HG03103 (cell line): Measurements from ENCODE around the gene FBXO24.
"Not testable (repeated sequence)": the region's sequence is repeated elsewhere in the genome, so short reads cannot be mapped to it uniquely, and the experiment has no call there.

Experiments used
- ATAC-seq: cut with Tn5 transposase; IDR thresholded peaks from one replicate; pipeline ENCODE4 v1.9.1; 2021; ENCODE audit warnings: low read depth; ENCODE audit not compliant: unreplicated experiment

Gene FBXO24

GRCh38 chr7:100559127-100559526, 27.0 kb upstream of the FBXO24 start:
- no peak for ATAC-seq

GRCh38 chr7:100561491-100562194, 24.5 kb upstream of the FBXO24 start:
- no peak for ATAC-seq

DNA sequence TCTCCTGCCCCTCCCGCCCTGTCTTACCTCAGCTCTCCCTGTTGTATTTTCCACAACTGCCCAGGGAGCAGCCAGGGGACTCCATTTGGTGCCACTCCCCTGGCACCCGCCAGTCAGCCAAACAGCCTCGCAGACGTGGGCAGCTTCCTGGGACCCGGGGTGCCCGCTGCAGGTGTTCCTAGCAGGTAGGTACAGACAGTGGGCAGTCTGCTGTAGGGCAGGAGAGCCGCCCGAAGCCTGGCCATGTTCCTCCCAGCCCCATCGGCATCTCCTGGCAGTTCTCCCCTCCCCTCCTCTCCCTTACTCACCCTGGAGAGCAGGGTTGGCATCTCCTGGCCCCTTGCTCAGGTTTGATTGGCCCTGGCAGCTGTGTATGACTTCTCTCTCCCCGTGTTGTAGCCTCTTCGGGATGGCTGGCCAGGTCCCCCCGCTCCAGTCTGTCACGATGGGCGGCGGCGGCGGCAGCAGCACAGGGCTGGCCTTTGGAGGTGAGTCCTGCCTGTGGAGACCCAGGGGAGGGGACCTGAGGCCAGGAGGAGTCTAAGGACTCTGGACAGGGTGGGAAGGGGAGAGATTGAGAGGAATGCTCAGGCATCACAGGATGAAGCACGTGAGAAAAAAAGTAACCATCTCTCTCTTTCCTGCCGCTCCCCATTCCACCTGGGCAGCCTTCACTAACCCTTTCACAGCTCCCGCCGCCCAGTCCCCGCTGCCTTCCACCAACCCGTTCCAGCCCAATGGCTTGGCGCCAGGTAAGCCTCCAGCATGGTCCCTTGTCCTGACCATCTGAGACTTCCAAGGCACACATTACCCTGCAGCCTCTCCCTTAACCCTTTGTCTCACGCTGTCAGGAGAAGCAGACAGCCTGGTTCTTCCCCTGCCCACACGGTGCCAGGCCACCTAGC, 23.7 kb upstream of the FBXO24 start:
- ATAC-seq = no peak

DNA sequence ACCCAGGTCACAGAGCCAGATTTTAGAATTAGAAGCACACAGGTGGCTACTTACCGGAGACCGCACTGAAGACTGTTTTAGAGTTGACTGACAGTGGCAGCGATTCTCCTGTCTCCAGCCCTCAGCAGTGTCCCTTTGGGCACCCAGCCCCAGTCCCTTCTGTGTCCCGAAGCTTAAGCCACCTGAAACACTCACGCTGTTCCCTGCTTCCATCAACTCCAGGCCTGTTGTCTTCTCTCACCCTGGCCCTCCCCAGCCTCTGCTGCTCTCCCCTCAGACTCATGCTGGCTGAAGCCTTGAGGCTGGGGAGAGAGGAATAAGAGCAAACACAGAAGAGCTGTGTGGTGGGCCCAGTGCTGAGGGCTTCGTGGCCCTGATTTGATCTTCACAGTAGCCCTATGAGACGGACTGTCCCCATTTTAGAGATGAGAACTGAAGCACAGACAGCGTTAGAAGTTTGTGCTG, 23.0 kb upstream of the FBXO24 start:
- ATAC-seq = no peak

DNA sequence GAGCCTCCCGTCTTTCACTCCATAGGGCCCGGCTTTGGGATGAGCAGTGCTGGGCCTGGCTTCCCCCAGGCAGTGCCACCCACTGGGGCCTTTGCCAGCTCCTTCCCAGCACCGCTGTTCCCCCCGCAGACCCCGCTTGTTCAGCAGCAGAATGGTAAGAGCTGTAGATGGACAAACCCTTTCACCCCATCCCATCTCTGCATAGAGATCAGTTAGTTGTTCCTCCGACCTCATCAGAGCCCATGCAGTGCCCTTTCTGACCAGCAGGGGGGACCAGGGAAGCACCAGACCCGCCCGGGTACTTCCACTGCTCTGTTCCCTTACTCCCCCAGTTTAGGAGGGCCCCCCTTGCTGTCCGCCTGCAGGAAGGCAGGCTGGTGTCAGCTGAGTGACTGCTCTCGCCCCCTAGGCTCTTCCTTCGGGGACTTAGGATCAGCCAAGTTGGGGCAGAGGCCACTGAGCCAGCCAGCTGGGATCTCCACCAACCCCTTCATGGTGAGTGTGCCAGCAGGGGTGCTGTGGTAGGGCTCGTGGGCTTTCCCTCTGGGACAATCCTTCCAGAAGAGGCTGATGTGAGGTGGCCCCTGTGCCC, 22.2 kb upstream of the FBXO24 start:
- no peak for ATAC-seq

GRCh38 chr7:100564405-100564804, 21.7 kb upstream of the FBXO24 start:
- ATAC-seq = not testable (repeated sequence)

DNA sequence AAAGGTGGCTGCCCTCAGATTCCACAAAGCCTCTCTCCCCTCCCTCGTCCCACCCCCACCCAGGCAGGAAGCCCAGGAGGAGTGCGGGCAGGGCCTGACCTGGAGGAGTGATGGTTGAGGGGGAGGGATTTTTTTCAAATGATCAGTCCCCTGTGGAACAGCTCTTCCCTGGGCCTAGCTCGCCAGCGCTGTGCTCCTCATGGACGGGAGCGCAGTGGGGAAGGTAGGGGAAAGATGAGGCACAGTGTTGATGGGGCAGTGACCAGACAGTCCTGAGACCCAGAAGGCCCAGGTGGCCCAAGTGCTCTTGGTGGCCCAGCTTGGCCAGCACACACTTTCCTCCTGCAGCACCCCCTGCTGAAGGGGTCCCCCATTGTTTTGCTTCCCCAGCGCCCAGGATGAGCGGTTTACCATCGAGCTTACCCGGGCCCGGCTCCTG, 21.0 kb upstream of the FBXO24 start:
- no peak for ATAC-seq

DNA sequence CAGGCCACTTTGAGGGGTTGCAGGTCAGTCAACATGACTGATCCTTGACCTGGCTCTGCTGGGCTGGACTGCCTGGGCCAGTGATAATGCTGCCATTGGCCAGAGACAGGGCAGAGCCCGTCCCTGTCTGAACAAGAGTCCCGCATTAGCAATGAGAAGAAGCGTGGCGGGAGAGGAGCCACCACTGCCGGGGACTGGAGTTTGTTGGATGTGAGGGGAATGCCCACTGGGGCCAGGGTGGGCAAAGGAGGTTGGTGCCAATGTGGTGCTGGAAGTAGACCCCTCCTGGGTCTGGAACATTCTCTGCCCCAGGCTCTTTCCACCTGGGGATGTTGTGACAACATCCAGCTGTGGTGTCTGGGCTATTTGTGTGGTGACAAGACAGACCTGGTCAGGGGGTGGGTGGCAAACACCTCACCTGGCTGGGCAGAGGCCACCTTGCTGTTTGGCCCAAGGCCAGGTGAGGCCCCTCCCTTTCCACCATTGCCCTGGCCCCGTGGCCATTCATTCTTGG, 20.1 kb upstream of the FBXO24 start:
- ATAC-seq = no peak

GRCh38 chr7:100567031-100567730, 18.9 kb upstream of the FBXO24 start:
- ATAC-seq = no peak

DNA sequence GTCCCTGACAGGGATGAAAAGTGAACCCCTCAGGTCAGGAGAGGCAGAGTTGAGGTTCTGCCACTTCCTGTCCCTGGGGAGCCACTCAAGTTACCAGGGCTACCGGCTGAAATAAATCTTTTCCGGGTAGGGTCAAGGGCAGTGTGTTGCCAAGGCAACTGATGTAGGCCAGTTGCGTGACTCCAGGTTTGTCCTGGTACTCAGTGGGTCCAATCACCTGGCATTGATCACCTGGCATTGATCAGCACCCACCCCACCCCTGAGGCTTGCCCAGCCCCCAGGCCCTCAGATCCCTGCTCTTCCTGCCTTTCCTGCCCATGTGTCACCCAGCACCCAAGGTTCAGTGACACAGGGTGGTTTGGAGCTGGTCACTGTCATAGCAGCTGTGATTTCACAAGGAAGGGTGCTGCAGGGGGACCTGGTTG, 18.4 kb upstream of the FBXO24 start:
- ATAC-seq = no peak

GRCh38 chr7:100568176-100568895, 17.8 kb upstream of the FBXO24 start:
- no peak for ATAC-seq

- ATAC-seq = no peak
Observed at GRCh38 chr7:100568896-100569844, 17.0 kb upstream of the FBXO24 start.

- ATAC-seq = no peak
Observed at GRCh38 chr7:100570954-100571828, 14.9 kb upstream of the FBXO24 start.

DNA sequence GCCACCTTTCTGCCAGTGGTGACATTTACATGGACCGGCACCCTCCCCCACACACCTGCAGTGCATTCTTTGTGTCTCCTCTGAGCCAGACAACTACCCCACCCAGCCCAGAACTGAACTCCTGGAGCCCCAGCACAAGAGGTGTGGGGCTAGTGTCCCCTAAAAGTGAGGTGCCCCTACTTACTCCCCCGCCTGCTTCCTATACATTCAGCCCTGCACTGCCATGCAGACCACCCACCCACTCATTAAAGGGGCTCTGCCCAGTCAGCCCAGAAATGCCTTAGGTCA, 14.4 kb upstream of the FBXO24 start:
- no peak for ATAC-seq

DNA sequence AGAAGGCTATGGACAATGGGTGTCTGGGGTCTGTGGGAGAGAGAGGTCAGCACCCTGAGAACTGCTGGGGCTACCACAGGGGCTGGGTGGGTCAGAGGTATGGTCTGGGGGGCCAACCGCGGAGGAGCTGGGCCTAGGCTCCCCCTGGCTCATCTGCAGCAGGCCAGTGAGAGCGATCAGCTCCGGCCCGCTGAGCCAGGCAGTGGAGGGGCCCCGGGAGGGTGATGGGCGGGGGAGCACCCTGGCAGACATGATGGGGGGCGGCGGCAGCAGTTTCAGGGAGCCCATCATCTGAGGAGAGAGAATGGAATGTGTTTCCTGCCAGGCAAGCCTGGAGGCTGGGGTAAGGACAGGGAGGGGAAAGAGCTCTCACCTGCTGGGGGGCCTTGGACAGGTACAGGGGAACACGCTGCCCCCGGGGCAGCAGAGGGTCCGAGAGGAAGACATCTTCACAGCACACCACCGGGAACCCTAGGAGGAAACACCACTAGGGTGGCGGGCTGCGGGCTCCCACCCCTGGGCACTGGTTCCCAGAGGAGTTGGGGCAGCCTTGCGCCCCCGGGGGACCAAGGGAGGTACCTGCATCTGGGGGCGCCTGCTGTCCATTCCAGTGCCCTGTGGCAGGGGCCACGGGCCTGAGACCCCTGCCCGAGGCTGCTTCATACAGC, 13.7 kb upstream of the FBXO24 start:
- no peak for ATAC-seq

- no peak for ATAC-seq
Observed at GRCh38 chr7:100572949-100573675, 13.0 kb upstream of the FBXO24 start.
